Mucosa of descending colon (tissue), 3 donors: ENCODE data around the gene AGFG2. TPM values are rescaled to one million over a fixed set of nuclear protein-coding genes. Genes with fewer than 3 reads are reported as not detected.

Experiments
- ATAC-seq: fragments of 200-7000 bp; cut with Tn5 transposase; one replicate; pipeline ENCODE4 v1.9.1; 2020; ENCODE audit warnings: mild to moderate bottlenecking, moderate library complexity
- DNase-seq, 3 donors: peaks; one replicate each; pipeline ENCODE4 v3.0.0-alpha.2; 2020
- H3K36me3 ChIP-seq: fragments of 200-600 bp; one replicate; pipeline ENCODE4 v1.8.0; 2021; ENCODE audit warnings: low read depth, mild to moderate bottlenecking
- H3K4me1 ChIP-seq: fragments of 200-600 bp; one replicate; pipeline ENCODE4 v1.8.0; 2021; ENCODE audit warnings: low read depth, mild to moderate bottlenecking
- H3K4me3 ChIP-seq: fragments of 200-600 bp; one replicate; pipeline ENCODE4 v1.8.0; 2021; ENCODE audit warnings: mild to moderate bottlenecking
- H3K9me3 ChIP-seq: fragments of 200-600 bp; one replicate; pipeline ENCODE4 v1.8.0; 2021; ENCODE audit warnings: mild to moderate bottlenecking
- CTCF ChIP-seq: fragments of 200-600 bp; IDR thresholded peaks from one replicate; pipeline ENCODE4 v1.8.0; 2022; ENCODE audit warnings: antibody characterized with exemption, mild to moderate bottlenecking
- intact Hi-C, 2 donors: fragments of 100-400 bp; cut with DNase I in 1 of 2; cut with micrococcal nuclease in 1 of 2; formaldehyde crosslinking; loops; one replicate each; pipeline versions ENCODE4 v1.11.0 to v1.11.1; 2022; cut with DNase I, micrococcal nuclease
- total RNA-seq, 3 donors: library from RNA; stranded (reverse); fragmentation: NEBNext Ultra II Directional in 2 of 3; extraction: Animal tissue kit (Norgen Biotek cat#: 25700) in 2 of 3; gene quantifications; one replicate each; pipeline versions ENCODE4 v1.2.1 to v1.2.4, GENCODE V29; 2021 to 2023
- donor health status: DM: no; HTN: no; CAD: no; lungs with moderate emphysema.
- donor health status: DM: no; HTN: no; CAD: no.
- donor health status: DM: no; HTN: yes; CAD: no.

The AGFG2 gene
- total RNA-seq, 3 donors from 2014 or later: 56.5 to 113 (median 58.1) TPM

- no peaks in the 10 kb centered on the region for H3K9me3 ChIP-seq
- TF ChIP-seq CTCF: no peak
- intact Hi-C loops: loop anchor here in 1 of 2 donors (10.0 kb wide), 1 partner anchor 82 kb away; the partner anchor contains the start of gene TSC22D4
- DNase-seq: no peak
- no peak for ATAC-seq
- peaks cover 7% of the 10 kb centered on the region for H3K4me1 ChIP-seq
- H3K36me3 ChIP-seq: peaks cover 3% of the 10 kb centered on the region
- H3K4me3 ChIP-seq: no peak overlapping the region
Observed at GRCh38 chr7:100556541-100556940, 17.5 kb downstream of the AGFG2 start.

GRCh38 chr7:100559127-100559526 lies 20.1 kb downstream of the AGFG2 start:
- Histone ChIP-seq H3K4me3 (no peak overlapping the region), H3K36me3 (peaks cover 3% of the 10 kb centered on the region), H3K9me3 (no peaks in the 10 kb centered on the region), H3K4me1 (peaks cover 7% of the 10 kb centered on the region)
- DNase-seq (no peak), ATAC-seq (no peak)
- intact Hi-C loops: loop anchor here in 1 of 2 donors (10.0 kb wide), 1 partner anchor 84 kb away; the partner anchor contains the start of gene TSC22D4
- TF ChIP-seq CTCF: no peak

GRCh38 chr7:100561491-100562194 lies 22.6 kb downstream of the AGFG2 start:
- TF ChIP-seq CTCF: no peak
- H3K4me1 ChIP-seq: no peaks in the 10 kb centered on the region
- H3K9me3 ChIP-seq: no peaks in the 10 kb centered on the region
- no peak overlapping the region for H3K4me3 ChIP-seq
- intact Hi-C loops: loop anchor here in 1 of 2 donors (5.0 kb wide), 1 partner anchor 99 kb away; the partner anchor contains the start of gene SPACDR
- DNase-seq (peak in 1 of 3 donors; percentile 33), ATAC-seq (no peak)
- peaks cover 2% of the 10 kb centered on the region for H3K36me3 ChIP-seq

GRCh38 chr7:100562195-100563099 lies 23.4 kb downstream of the AGFG2 start:
- ATAC-seq: no peak
- TF ChIP-seq CTCF: no peak
- intact Hi-C loops: loop anchor here in 1 of 2 donors (5.0 kb wide), 1 partner anchor 100 kb away; the partner anchor contains the start of gene SPACDR

GRCh38 chr7:100563100-100563564 lies 24.1 kb downstream of the AGFG2 start:
- no peak for ATAC-seq
- Histone ChIP-seq H3K9me3 (no peaks in the 10 kb centered on the region), H3K4me1 (peaks cover 6% of the 10 kb centered on the region), H3K36me3 (no peaks in the 10 kb centered on the region), H3K4me3 (no peak overlapping the region)
- no peak for DNase-seq
- no peak for TF ChIP-seq CTCF
- intact Hi-C loops: loop anchor here in 1 of 2 donors (5.0 kb wide), 1 partner anchor 101 kb away; the partner anchor contains the start of gene SPACDR

More at GRCh38 chr7:100562195-100563099, 23.4 kb downstream of the AGFG2 start:
- peak in 1 of 3 donors; percentile 45 for DNase-seq
- H3K9me3 ChIP-seq: no peaks in the 10 kb centered on the region
- no peaks in the 10 kb centered on the region for H3K36me3 ChIP-seq
- H3K4me3 ChIP-seq: no peak overlapping the region
- H3K4me1 ChIP-seq: no peaks in the 10 kb centered on the region
